ENCODE results near the gene OMP.

The OMP gene

DNA sequence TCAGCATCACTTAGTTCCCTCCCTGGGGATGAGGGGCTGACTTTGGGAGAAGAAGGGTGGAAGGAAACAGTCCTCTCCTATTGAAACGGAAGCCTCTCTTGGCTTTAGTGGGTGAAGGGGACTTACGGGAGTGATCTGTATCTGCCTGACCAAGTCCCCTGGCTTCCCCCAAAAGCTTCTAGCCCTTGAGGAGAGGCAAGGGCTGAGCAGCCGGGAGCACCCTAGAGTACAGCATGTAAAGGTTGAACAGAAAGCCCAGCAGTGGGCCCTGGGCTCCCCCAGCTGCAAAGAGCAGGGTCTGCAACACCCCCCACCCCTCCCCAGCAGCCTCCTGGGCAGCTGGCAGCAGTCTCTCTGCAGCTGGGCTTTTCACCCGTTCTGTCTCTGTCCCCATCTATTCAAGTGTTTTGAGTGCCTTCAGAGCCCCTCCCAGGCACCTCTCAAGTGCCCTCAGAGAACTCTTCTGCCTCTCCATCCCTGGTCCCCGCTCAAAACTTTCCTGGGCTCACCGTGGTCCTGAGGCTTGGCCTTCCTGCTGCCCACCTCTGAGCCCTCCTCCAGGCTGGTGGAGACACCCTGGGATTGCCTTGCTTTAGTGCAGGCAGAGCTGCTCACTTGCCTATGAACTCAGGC lies 33.2 kb upstream of the OMP start:
- no peak for DNase-seq (ENCODE audit: low read depth, low spot score)

DNA sequence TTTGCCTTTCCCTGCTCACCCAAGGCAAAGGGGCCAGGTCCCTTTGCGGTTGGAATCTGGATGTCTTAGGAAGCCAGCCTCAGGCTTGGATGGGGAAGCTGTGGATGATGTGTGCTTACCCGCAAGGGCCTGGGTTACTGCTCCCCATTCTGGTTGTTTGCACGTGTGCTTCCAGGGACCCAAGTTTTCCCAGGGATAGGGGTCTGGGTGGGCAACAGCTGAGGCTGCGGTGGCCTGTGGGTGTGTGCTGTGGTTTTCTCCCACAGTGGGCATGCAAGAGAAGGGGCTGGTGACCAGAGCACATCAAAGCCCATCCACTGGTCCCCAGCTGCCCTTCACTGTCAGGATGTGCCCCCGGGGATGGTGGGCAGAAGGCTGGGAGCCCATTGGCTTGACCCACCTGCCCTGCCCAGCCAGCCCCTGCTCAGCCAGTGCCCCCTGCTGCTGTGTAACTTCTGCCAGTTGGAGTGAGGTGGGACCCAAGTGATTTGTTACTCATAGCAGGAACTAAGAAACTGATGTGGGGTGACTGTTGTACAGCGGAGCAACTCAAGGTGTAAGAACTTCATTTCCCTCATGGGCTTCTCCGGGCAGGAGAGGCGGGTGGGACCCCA lies 32.6 kb upstream of the OMP start:
- DNase-seq (ENCODE audit: low read depth, low spot score) = no peak

DNA sequence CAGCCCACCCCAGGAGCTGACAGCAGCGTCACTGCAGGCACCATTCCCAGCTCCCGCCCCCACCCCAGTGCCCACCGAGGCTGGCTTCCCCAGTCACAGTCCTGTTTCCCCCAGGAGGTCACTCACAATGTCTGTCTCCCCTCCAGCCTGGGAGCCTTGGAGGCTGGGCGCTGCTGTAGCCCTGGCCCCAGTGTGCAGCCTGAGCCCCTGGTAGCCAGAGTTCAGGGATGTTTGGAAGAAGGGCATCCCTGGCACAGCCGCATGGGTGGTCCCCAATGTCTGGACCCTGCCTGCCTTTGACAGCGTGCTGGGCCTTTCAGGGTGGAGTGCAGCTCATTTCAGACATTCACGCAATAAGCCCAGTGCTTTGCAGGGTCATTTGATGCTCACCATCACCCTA lies 31.6 kb upstream of the OMP start:
- DNase-seq (ENCODE audit: low read depth, low spot score) = no peak

DNA sequence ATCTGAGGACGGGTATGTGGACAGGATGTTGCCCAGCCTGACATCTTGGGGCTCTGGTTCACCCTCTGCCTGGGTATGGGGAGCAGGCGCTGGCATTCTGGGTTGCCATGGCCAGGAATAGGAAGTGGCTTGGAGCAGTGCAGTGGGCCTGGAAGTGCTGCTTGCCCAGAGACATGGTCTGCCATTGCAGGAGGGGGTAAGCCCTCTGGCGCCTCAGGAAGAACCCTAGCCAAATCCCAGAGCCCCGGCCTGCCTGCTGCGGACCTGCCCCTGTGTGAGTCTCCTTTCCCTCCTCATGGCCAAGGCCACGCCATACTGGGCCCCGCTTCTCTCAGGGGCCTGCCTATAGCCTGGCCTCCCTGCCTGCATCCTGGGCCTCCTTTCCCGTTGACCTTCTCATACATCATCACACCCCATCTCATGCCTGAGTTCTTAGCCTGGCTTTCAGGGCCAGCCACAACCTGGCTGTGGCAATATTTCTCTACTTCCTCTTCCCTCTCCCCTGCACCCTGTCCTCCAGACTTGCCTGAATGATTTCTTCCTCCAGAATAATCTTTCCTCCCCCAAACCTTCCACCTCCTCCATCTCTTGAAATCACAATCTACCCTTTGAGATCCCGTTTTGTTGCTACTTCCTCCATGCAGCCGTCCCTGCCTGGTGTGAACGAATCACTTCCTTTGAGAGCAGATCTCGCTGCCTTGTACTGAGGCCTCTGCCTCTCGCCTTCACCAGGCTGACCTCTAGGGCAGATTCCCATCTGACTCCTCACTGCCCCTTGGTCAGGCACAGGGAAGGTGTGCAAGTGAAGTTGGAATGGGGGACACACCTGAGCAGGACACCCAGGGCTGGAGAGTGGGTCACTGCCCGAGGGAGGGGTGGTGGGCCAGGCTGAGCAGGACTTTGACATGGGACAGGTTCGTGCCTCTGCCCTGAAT lies 30.7 kb upstream of the OMP start:
- no peak for DNase-seq (ENCODE audit: low read depth, low spot score)

DNA sequence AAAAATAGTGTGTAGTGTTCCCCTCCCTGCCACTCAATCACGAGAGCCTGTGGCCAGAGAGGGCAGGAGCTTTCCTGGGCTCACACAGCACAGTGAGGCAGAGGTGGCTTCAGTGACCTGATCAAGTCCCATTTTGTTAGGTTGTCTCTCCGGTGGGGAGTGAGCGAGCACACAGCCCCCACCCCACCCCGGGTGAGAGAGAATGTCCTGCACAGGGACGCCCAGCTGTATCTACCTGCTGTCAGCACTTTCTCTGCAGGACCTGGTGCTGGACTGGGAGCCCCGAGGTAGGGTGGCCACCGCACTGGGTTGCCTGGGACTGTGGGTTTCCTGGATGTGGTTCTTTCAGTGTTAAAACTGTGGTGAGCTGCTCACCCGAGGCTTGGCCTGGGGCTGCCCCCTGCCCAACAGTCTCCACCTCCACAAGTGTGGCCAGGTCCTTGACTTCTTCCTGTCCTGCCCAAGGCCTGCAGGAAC lies 29.8 kb upstream of the OMP start:
- no peak for DNase-seq (ENCODE audit: low read depth, low spot score)

DNA sequence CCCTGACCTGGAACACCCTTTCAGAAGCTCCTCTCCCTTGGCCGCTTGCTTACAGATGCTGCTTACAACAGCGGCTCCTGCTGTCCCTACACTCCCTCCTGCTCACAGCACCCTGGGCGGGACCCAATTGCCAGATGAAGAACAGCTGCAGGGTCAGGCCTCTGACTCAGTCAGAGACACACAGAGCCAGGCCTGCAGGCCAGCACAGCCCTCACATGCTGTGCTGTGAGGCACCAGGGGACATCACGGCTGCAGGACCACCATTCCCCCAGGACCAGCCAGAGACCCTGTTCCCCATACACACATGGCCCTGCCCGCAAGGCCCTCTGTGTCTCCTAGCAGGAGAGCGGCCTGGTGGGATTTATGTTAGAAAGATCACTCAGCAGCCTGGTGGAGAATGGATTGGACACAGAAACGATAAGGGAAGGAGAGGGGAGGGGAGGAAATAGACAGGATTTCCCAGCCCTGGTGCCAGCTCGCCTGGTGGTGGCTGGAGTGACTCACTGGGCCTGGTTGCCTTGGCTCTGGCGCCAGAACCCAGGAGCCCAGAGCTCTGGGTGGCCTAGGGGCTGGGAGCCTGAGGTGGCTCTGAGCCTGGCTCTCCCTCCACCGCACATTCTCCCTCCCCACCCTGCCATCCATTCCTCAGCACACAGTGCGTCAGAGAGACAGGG lies 29.2 kb upstream of the OMP start:
- no peak for DNase-seq (ENCODE audit: low read depth, low spot score)

DNA sequence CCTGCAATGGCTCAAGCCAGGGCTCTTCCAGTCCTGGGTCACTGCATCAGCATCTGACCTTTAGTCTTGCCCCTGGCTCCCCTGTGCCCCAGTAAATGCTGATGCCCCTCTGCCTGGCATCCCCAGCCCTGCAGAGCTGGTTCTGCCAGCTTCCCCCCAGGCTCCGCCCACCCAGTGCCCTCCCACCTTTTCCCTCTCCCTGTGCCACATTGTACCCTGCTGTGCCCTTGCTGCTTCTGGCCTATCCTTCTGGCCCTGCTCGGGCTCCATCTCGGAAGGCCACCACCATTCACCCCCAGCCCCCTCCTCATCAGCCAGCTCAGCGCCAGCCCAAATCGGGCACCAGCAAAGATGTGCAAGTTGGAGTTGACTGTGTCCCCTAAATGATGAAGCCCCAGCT lies 28.4 kb upstream of the OMP start:
- DNase-seq (ENCODE audit: low read depth, low spot score) = no peak

DNA sequence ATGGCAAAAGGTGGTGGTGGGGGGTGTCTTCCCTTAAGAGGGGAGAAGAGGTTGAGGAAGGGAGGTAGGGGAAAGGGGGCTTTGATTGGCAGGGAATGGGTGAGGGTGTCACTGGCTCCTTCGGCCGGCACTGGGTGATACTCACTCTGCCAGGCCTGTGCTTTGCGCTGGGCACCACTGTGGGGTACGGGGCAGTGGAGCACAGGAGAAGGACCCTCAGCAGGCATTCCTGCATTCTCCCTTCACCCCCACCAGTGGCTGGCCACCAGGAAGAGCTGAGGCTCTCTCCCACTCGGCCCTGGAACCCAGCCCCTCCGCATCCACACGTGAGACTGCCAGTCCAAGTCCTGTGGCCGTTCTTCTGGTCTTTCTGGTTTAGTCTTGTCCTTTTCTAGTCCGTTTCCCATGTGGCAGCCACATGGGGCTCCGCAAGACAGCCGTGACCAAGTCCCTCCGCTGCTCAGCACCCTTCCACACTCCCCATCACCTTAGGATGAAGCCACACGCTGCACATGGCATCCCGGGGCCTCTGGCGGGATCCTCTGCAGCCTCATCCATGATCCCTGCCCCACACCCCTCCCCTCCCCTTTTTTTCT lies 27.9 kb upstream of the OMP start:
- no peak for DNase-seq (ENCODE audit: low read depth, low spot score)

DNA sequence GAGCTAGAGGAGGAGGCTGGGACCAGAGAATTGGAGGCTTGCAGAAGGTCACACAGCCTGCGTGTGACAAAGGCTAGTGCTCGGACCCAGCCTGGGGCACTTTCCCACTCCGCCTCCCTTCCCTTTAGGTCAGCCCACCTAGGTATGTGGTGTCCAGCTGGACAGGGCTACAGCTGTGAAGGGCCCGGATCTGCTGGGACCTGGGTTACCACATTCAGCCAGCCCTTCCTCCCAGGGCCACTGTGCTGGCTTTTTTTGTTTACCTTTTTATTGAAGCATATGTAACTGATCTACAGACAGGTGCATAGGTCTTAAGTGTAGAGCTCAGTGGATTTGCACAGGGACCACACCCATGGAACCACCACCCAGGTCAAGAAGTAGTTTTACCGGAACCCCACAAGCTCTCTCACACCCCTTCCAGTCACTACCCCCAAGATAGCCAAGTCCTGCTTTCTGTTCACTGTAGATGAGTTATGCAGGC lies 27.2 kb upstream of the OMP start:
- DNase-seq (ENCODE audit: low read depth, low spot score) = no peak

DNA sequence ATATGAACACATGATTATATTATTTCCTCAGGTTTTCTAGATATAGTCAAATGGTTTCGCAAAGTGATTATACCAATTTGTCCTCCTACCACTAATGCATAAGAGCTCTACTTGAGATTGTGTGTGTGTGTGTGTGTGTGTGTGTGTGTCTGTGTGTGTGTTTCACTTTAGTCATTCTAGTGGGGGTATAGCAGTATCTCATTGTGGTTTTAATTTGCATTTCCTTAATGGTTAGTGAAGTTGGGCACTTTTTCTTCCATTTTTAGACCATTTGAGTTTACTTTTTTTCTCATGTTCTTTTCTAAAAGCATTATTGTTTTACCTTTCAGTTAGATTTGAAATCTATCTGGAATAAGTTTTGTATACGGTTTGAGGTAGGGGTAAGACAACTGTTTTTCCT lies 23.0 kb upstream of the OMP start:
- DNase-seq (ENCODE audit: low read depth, low spot score) = no peak

DNA sequence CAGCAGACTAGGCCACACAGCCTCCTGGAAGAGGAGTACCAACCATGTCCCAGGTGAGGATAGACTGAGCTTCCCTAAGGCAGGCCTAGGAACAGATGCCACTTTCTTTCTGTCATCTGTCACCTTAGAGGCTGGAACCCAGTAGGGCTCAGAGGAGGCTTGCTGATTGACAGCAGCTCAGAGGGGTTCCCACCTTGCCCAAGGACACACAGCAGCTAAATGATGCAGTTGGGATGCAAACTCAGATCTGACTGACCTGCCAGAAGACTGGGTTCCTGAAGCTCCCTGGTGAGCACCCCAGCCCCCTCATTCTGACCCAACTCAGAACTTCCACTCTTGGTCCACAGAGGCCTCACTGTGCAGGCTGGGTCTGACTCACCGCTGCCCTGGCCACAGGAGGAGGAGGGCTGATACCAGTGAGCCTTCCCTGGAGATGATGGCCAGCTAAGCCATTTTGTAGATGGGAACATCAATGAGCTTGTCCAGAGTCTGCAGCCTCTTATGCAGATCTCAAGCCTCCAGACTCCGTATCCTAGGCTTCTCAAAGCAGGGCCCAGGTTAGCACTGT lies 21.9 kb upstream of the OMP start:
- no peak for DNase-seq (ENCODE audit: low read depth, low spot score)

DNA sequence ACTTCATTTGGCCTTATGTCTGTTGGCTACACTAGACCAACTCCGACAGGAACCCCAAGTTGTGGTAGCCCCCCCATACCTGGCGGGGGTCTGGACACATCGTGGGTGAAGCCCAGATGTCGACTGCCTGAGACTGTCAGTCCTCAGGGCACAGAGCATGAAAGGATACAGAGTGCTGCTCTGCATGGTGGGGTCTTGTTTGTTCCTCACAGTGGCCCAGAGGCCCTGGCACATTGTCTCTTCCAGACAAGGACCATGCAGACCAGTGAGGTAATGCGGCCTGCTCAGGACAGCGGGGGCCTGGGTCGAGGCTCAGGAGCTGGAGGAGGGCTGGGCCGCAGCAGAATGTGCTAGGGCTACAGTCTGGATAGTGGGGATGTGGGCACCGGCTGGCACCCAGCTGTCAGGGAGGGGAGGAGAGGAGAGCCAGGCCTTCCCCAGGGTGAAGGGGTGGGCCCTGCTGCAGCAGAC lies 21.2 kb upstream of the OMP start:
- no peak for DNase-seq (ENCODE audit: low read depth, low spot score)

DNA sequence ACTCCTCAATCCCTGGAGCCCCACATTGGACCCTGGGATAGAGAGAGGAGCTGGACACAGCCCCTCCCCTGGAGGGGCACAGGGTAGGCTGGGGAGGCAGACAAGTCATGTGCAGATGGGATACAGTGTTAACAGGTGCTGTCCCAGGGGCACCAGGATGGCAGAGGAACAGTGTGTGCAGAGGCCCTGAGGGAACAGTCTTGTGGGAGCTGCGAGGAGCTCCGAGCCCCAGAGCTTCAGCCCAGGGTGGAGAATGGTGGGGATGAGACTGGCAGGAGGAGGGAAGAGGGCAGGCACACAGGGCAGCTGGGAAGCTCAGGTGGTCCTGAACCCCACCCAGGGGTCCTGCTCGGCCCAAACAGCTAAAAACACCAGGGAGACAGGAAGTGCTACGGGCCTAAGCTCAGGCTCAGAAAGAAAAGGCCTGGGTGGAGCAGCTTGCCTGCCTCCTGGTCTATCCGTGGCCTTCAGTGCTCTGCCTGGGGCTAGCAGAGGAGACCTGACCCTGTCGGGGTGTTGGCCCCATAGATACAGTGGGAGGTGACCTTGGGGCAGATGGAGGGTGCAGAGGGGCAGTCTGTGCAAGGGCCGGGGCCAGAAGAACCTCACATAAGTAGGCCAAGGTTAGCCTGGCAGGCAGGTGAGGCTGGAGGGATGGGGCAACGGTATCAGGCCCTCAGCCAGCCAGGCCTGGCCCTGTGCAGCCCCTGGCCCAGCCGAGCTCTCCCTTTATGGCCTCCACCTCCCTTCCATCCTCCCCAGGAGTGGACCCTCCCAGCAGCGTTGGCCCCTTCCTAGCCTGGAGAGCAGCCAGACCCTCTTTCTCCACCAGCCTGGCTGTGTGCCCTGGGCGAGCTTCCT lies 20.4 kb upstream of the OMP start:
- DNase-seq (ENCODE audit: low read depth, low spot score) = no peak

DNA sequence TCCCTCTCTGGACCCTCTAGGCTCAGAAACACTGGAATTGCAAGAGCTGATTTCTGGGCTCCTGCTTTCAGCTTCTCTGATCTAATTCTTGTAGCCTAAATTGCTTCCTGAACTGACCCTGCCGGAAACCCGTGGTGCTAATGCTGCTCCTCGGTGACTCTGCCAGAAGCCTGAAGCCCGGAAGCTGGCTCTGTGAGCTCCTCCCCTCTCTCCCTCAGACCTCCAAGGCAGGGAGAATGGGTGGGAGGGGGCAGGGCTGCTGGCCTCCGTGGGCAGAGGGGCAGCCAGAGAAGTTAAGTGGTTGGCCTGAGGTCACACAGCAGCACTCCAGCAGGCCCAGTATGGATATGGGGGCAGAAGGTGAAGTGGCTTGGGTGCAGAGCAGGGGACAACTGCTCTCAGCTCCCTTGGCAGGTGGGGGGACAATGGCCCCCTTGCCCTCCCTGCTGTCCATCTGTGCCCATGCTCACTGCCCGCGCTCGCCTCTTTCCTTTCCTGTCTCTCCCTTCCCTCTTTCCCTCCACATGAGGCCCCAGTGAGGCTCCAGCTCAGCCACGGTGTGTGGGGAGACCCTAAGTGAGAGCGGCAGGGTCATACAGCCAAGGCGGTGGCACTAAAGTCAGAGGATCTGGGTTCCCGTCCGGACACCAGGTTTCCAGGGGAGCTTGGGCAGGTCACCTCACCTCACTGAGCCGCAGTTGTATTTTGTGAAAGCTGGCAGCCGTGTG lies 19.6 kb upstream of the OMP start:
- peak; percentile 40 for DNase-seq (ENCODE audit: low read depth, low spot score)

DNA sequence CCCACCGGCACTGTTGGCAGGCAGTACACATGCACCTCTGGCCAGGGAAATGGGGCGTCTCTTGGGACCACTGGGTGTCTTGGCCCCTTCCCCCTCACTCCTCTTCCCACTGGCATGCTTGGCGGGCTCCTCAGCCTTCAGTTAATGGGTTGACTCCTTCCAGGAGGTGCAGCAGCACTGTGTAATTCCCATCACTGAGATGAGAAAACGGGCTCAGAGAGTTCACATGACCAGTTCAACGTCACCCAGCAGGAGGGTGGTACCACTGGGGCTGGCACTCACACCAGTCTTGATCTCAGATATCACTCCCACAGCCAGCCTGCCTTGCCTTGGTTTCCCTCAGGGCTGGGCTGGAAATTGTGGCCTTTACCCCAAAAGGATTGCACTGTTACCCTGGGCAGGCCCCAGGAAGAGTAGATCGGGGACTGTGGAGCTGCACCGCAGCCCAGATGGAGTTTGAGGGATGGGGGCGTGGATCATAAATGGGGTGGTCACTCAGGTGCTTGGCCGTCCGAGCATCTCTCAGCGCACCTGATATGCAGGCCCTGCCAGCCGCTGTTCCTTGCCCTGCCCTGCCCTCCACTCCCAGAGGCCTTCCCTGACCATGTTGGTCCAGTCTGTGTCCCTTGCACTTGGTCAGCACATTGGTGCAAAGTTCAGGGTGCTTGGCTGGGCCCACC lies 18.9 kb upstream of the OMP start:
- DNase-seq (ENCODE audit: low read depth, low spot score) = no peak

DNA sequence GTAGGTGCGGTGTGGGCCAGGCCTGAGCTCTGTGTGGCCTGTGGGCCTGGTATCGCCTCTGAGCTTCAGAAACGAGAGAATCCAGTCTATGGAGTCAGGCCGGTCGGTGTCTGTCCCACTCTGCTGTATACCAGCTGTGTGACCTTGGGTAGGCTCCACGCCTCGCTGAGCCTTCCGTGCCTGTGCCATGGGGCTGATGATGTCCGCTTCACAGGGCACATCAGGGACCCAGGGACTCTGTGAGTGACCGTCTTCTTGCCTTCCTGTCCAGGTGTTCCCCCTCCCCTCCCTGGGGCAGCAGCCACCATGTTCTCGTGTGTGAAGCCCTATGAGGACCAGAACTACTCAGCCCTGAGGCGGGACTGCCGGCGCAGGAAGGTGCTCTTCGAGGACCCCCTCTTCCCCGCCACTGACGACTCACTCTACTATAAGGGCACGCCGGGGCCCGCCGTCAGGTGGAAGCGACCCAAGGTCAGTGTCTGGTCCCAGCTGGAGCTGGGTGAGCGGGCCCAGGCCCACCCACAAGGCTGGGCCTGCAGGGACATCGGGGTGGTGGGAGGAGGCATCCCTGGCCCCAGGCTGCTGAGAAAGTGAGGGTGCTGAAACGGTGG lies 18.0 kb upstream of the OMP start:
- DNase-seq (ENCODE audit: low read depth, low spot score) = no peak

DNA sequence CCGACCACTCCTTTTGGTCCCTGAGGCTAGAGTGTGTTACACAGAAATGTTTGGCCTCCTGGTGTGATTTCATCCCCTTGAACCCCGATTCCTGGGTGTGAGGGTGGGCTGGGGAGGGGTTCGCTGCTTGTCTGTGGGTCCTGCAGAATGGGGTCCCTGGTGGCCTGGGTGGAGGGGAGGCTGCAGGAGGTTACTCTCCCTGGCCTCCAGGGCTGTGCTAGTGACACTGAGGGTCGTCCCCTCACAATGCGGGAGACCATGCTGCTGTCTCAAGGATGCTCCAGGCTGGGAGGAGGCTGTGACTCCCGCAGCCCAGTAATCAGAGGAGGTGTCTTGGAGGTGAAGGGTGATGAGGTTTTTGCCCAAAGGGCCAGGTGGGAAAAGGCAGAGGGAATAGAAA lies 17.0 kb upstream of the OMP start:
- no peak for DNase-seq (ENCODE audit: low read depth, low spot score)
